Measurements from ENCODE around the gene GLIS1. TPM values are rescaled to one million over a fixed set of nuclear protein-coding genes. Genes with fewer than 3 reads are reported as not detected.

Gene GLIS1
- total and polyA plus RNA-seq, 2 of the 8 experiments (the other 6 are each of a cell fraction or from before 2014, with no cell fraction given): 0.15 to 0.22 TPM

GRCh38 chr1:53725238-53725689 lies 13.7 kb downstream of the GLIS1 start (continued):
- no peak for TF ChIP-seq CHD7 (IDR thresholded peaks at IDR 0.05; ENCODE audit: insufficient replicate concordance, low read length)
- no peak for TF ChIP-seq CTBP2 (IDR thresholded peaks at IDR 0.05; ENCODE audit: borderline replicate concordance, insufficient read depth, insufficient read length, low read length)
- no peak for TF ChIP-seq CBX8 (IDR thresholded peaks at IDR 0.05; ENCODE audit: borderline replicate concordance, low read depth, low read length)
- no peak for TF ChIP-seq ATF2 (IDR thresholded peaks at IDR 0.05; ENCODE audit: low read length)
- no peak for TF ChIP-seq MAFK (IDR thresholded peaks at IDR 0.05; ENCODE audit: low read depth, low read length)
- no peak for TF ChIP-seq EZH2 (IDR thresholded peaks at IDR 0.05; ENCODE audit: low read depth, low read length, severe bottlenecking)
- TF ChIP-seq SUZ12 (IDR thresholded peaks at IDR 0.05; ENCODE audit: low read length): no peak
- TF ChIP-seq ZNF274 (IDR thresholded peaks at IDR 0.05; ENCODE audit: borderline replicate concordance, extremely low read depth, low read length): no peak
- TF ChIP-seq NANOG (IDR thresholded peaks at IDR 0.05; ENCODE audit: insufficient read depth, low read depth, low read length, poor library complexity, severe bottlenecking): no peak

Data from H1 (cell line).